Breast epithelium (tissue), 4 donors: ENCODE data around the gene CFAP58. TPM values are rescaled to one million over a fixed set of nuclear protein-coding genes. Genes with fewer than 3 reads are reported as not detected.

ENCODE experiments used
- DNase-seq, 2 donors: peaks; one replicate each; pipeline ENCODE4 v3.0.0-alpha.2; 2019; ENCODE audit warnings: low spot score in 2 of 2
- H3K27ac ChIP-seq, 2 donors: fragments of 200-600 bp; sonication (generic) in 1 of 2; one replicate each; pipeline ENCODE4 v1.5.1; 2016 to 2019; ENCODE audit warnings: mild to moderate bottlenecking in 1 of 2
- H3K27me3 ChIP-seq, 2 donors: fragments of 200-600 bp; sonication (generic) in 1 of 2; one replicate each; pipeline versions ENCODE4 v1.5.1 to v1.6.0; 2017 to 2019; ENCODE audit warnings: control low read depth in 1 of 2, mild to moderate bottlenecking in 1 of 2
- H3K36me3 ChIP-seq: fragments of 200-600 bp; one replicate; pipeline ENCODE4 v1.5.1; 2019
- H3K4me1 ChIP-seq, 2 donors: fragments of 200-600 bp; sonication (generic); one replicate each; pipeline ENCODE4 v1.5.1; 2016 to 2019; ENCODE audit warnings: control low read depth in 1 of 2
- H3K4me3 ChIP-seq, 3 donors: fragments of 200-600 bp; sonication (generic); 1 replicate in 2 of 3; 2 replicates in 1 of 3; pipeline ENCODE4 v1.5.1; 2016 to 2019; ENCODE audit warnings: mild to moderate bottlenecking in 3 of 3, moderate library complexity in 2 of 3
- H3K9me3 ChIP-seq, 2 donors: fragments of 200-600 bp; sonication (generic) in 1 of 2; one replicate each; pipeline ENCODE4 v1.5.1; 2016 to 2019; ENCODE audit warnings: control low read depth in 1 of 2
- CTCF ChIP-seq, 3 donors: fragments of 450-650 bp; IDR thresholded peaks; one replicate each; pipeline ENCODE4 v1.5.1; 2016 to 2017; ENCODE audit warnings: antibody characterized with exemption in 3 of 3, mild to moderate bottlenecking in 3 of 3, moderate library complexity in 3 of 3
- POLR2A ChIP-seq: fragments of 450-650 bp; IDR thresholded peaks from one replicate; pipeline ENCODE4 v1.6.1; 2016; ENCODE audit warnings: antibody characterized with exemption, mild to moderate bottlenecking, moderate library complexity
- POLR2AphosphoS5 ChIP-seq, 3 donors: sonication (generic); formaldehyde crosslinking; IDR thresholded peaks; one replicate each; pipeline ENCODE4 v1.6.1; 2017; ENCODE audit warnings: antibody characterized with exemption in 3 of 3
- intact Hi-C: fragments of 100-400 bp; cut with DNase I; formaldehyde crosslinking; loops from one replicate; pipeline ENCODE4 v1.15.1; 2023; ENCODE audit warnings: low total_unique reads
- total RNA-seq, 3 donors: library from RNA; depleted of rRNA; stranded (reverse); fragments of >200 nt; gene quantifications; one replicate each; pipeline ENCODE4 v1.1.0, GENCODE V29; 2016

The CFAP58 gene
- total RNA-seq, 3 donors from 2014 or later, result 0.16 to 0.98 (median 0.88) TPM

- peaks cover 6% of the 10 kb centered on the region for H3K36me3 ChIP-seq
- intact Hi-C loops, result no loop called here
- H3K9me3 ChIP-seq, result no peaks in the 10 kb centered on the region
- H3K27ac ChIP-seq, result peak overlapping the region; percentile 10 to 66
- no peaks in the 10 kb centered on the region for H3K4me1 ChIP-seq
- H3K4me3 ChIP-seq, result no peak overlapping the region
- TF ChIP-seq CTCF (IDR thresholded peaks at IDR 0.05), result no peak
- TF ChIP-seq POLR2AphosphoS5 (IDR thresholded peaks at IDR 0.05), result no peak
- TF ChIP-seq POLR2A, result no peak
- DNase-seq, result no peak
- no peaks in the 10 kb centered on the region for H3K27me3 ChIP-seq
These were observed 35.8 kb upstream of the CFAP58 start for GRCh38 chr10:104317726-104318299.

GRCh38 chr10:104318326-104318725, 35.3 kb upstream of the CFAP58 start:
- peaks cover 6% of the 10 kb centered on the region for H3K36me3 ChIP-seq
- H3K27me3 ChIP-seq, result no peaks in the 10 kb centered on the region
- no peak for DNase-seq
- intact Hi-C loops, result no loop called here
- no peak for TF ChIP-seq CTCF (IDR thresholded peaks at IDR 0.05)
- TF ChIP-seq POLR2A, result no peak
- TF ChIP-seq POLR2AphosphoS5 (IDR thresholded peaks at IDR 0.05), result no peak
- no peaks in the 10 kb centered on the region for H3K4me1 ChIP-seq
- peak overlapping the region; percentile 8 to 66 for H3K27ac ChIP-seq
- no peaks in the 10 kb centered on the region for H3K9me3 ChIP-seq
- H3K4me3 ChIP-seq, result no peak overlapping the region

- intact Hi-C loops, result no loop called here
- TF ChIP-seq POLR2AphosphoS5 (IDR thresholded peaks at IDR 0.05) (peak; percentile 13 to 59 (median 38)), CTCF (IDR thresholded peaks at IDR 0.05) (no peak)
- Histone ChIP-seq H3K4me1 (no peaks in the 10 kb centered on the region), H3K9me3 (no peaks in the 10 kb centered on the region), H3K27ac (peak overlapping the region; percentile 8 to 55), H3K27me3 (no peaks in the 10 kb centered on the region), H3K36me3 (peaks cover 6% of the 10 kb centered on the region), H3K4me3 (no peak overlapping the region)
- no peak for DNase-seq
These were observed 34.6 kb upstream of the CFAP58 start for GRCh38 chr10:104318810-104319741.

GRCh38 chr10:104321226-104321625, 32.4 kb upstream of the CFAP58 start:
- H3K4me3 ChIP-seq, result no peak overlapping the region
- DNase-seq, result no peak
- peak overlapping the region in 1 of 2 donors; percentile 28 for H3K27ac ChIP-seq
- H3K27me3 ChIP-seq, result no peaks in the 10 kb centered on the region
- H3K4me1 ChIP-seq, result peaks cover 7 to 10% of the 10 kb centered on the region in 2 donors
- intact Hi-C loops, result no loop called here
- TF ChIP-seq POLR2AphosphoS5 (IDR thresholded peaks at IDR 0.05) (no peak), POLR2A (no peak), CTCF (IDR thresholded peaks at IDR 0.05) (no peak)
- H3K9me3 ChIP-seq, result no peaks in the 10 kb centered on the region
- H3K36me3 ChIP-seq, result no peaks in the 10 kb centered on the region
